ENCODE measurements around the gene SIRPG. TPM values are rescaled to one million over a fixed set of nuclear protein-coding genes. Genes with fewer than 3 reads are reported as not detected.

The SIRPG gene
- total and polyA plus RNA-seq, 4 donors = 0.32 to 0.71 (median 0.42) TPM; not detected in 1

DNA sequence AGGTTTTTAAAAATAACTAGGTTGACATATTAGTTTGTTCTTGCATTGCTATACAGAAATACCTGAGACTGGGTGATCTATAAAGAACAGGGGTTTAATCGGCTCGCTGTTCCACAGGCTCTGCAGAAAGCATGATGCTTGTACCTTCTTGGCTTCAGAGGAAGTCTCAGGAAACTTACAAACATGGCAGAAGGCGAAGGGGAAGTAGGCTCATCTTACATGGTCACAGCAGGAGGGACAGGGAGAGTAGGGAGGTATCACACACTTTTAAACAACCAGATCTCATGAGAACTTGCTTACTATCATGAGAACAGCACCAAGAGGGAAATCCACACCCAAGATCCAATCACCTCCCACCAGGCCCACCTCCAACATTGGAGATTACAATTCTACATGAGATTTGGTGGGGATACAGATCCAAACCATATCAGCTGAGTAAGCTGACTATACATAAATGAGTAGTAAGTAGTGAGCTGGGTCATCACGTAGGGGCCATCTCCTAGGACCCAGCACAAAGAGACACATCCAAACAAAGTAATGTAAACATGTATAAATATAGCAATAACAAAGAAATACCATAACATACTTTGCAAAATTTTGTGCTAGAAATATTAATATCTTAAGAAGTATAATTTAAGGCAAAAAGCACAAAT lies 31.4 kb upstream of the SIRPG start:
- H3K4me1 ChIP-seq (ENCODE audit: control insufficient read depth in 4 of 4, insufficient read depth in 4 of 4, low read length in 3 of 4) = no peaks in the 10 kb centered on the region
- no peak overlapping the region for H3K9ac ChIP-seq (ENCODE audit: low read depth in 1 of 2, low read length in 2 of 2)
- no peak overlapping the region for H3K4me3 ChIP-seq (ENCODE audit: low read depth in 1 of 3, low read length in 3 of 3)
- TF ChIP-seq, protein P1, sequence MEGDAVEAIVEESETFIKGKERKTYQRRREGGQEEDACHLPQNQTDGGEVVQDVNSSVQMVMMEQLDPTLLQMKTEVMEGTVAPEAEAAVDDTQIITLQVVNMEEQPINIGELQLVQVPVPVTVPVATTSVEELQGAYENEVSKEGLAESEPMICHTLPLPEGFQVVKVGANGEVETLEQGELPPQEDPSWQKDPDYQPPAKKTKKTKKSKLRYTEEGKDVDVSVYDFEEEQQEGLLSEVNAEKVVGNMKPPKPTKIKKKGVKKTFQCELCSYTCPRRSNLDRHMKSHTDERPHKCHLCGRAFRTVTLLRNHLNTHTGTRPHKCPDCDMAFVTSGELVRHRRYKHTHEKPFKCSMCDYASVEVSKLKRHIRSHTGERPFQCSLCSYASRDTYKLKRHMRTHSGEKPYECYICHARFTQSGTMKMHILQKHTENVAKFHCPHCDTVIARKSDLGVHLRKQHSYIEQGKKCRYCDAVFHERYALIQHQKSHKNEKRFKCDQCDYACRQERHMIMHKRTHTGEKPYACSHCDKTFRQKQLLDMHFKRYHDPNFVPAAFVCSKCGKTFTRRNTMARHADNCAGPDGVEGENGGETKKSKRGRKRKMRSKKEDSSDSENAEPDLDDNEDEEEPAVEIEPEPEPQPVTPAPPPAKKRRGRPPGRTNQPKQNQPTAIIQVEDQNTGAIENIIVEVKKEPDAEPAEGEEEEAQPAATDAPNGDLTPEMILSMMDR (IDR thresholded peaks at IDR 0.05; ENCODE audit: low read depth, low read length, missing input control) = no peak
- TF ChIP-seq RXRA (IDR thresholded peaks at IDR 0.05) (no peak), EGR1 (IDR thresholded peaks at IDR 0.05; ENCODE audit: low read depth in 2 of 2) (no peak)
- DNase-seq (ENCODE audit: low spot score) = no peak
- no peaks in the 10 kb centered on the region for H3K36me3 ChIP-seq (ENCODE audit: control insufficient read depth in 4 of 4, insufficient read depth in 3 of 4, low read depth in 1 of 4, low read length in 3 of 4)
- peaks cover 0 to 4% (median 0%) of the 10 kb centered on the region in 4 donors for H3K27me3 ChIP-seq (ENCODE audit: control insufficient read depth in 4 of 4, insufficient read depth in 4 of 4, low read length in 3 of 4)
- peaks cover 0 to 3% (median 0%) of the 10 kb centered on the region in 4 donors for H3K9me3 ChIP-seq (ENCODE audit: control insufficient read depth in 4 of 4, low read length in 3 of 4)
- 83% methylated on average over 4 of the region's 4 CpGs for WGBS
- no peak overlapping the region for H3K27ac ChIP-seq (ENCODE audit: low read depth in 1 of 2, low read length in 2 of 2)

DNA sequence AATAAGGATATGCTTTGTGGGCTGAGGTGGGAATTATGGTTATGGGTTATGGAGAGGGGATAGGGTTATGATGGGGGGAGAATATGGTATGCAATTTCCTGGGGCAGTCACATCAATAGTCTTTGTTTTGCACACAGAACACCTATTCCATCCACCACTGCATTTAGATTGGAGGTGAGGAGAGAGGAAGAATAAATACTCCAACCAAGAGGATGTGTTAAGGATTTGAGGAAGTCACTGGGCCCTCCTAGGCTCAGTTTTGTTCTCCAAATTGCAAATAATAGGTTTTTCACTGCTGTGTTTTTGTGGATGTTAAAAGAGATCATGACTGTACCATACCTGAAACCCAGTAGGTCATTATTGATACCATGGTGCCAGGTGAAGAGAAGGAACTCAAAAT lies 29.5 kb upstream of the SIRPG start:
- TF ChIP-seq GABPA (IDR thresholded peaks at IDR 0.05 in 1 of 2, conservative IDR thresholded peaks at IDR 0.05 in 1 of 2) = no peak
- TF ChIP-seq FOXA1 (IDR thresholded peaks at IDR 0.05) = no peak
- TF ChIP-seq, protein P2, sequence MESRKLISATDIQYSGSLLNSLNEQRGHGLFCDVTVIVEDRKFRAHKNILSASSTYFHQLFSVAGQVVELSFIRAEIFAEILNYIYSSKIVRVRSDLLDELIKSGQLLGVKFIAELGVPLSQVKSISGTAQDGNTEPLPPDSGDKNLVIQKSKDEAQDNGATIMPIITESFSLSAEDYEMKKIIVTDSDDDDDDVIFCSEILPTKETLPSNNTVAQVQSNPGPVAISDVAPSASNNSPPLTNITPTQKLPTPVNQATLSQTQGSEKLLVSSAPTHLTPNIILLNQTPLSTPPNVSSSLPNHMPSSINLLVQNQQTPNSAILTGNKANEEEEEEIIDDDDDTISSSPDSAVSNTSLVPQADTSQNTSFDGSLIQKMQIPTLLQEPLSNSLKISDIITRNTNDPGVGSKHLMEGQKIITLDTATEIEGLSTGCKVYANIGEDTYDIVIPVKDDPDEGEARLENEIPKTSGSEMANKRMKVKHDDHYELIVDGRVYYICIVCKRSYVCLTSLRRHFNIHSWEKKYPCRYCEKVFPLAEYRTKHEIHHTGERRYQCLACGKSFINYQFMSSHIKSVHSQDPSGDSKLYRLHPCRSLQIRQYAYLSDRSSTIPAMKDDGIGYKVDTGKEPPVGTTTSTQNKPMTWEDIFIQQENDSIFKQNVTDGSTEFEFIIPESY (IDR thresholded peaks at IDR 0.05) = no peak
- TF ChIP-seq TAF1 (conservative IDR thresholded peaks at IDR 0.05) = no peak
- no peak for TF ChIP-seq RAD21 (IDR thresholded peaks at IDR 0.05)
- TF ChIP-seq, protein P3, sequence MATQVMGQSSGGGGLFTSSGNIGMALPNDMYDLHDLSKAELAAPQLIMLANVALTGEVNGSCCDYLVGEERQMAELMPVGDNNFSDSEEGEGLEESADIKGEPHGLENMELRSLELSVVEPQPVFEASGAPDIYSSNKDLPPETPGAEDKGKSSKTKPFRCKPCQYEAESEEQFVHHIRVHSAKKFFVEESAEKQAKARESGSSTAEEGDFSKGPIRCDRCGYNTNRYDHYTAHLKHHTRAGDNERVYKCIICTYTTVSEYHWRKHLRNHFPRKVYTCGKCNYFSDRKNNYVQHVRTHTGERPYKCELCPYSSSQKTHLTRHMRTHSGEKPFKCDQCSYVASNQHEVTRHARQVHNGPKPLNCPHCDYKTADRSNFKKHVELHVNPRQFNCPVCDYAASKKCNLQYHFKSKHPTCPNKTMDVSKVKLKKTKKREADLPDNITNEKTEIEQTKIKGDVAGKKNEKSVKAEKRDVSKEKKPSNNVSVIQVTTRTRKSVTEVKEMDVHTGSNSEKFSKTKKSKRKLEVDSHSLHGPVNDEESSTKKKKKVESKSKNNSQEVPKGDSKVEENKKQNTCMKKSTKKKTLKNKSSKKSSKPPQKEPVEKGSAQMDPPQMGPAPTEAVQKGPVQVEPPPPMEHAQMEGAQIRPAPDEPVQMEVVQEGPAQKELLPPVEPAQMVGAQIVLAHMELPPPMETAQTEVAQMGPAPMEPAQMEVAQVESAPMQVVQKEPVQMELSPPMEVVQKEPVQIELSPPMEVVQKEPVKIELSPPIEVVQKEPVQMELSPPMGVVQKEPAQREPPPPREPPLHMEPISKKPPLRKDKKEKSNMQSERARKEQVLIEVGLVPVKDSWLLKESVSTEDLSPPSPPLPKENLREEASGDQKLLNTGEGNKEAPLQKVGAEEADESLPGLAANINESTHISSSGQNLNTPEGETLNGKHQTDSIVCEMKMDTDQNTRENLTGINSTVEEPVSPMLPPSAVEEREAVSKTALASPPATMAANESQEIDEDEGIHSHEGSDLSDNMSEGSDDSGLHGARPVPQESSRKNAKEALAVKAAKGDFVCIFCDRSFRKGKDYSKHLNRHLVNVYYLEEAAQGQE (IDR thresholded peaks at IDR 0.05) = no peak
- TF ChIP-seq FOXA2 (IDR thresholded peaks at IDR 0.05) = no peak
- TF ChIP-seq SP1 (IDR thresholded peaks at IDR 0.05) = no peak
- Histone ChIP-seq H3K9ac (ENCODE audit: low read depth in 1 of 2, low read length in 2 of 2) (no peak overlapping the region), H3K27ac (ENCODE audit: low read depth in 1 of 2, low read length in 2 of 2) (no peak overlapping the region), H3K9me3 (ENCODE audit: control insufficient read depth in 4 of 4, low read length in 3 of 4) (peaks cover 0 to 3% (median 0%) of the 10 kb centered on the region in 4 donors), H3K27me3 (ENCODE audit: control insufficient read depth in 4 of 4, insufficient read depth in 4 of 4, low read length in 3 of 4) (peaks cover 0 to 4% (median 0%) of the 10 kb centered on the region in 4 donors), H3K4me3 (ENCODE audit: low read depth in 1 of 3, low read length in 3 of 3) (no peak overlapping the region), H3K36me3 (ENCODE audit: control insufficient read depth in 4 of 4, insufficient read depth in 3 of 4, low read depth in 1 of 4, low read length in 3 of 4) (no peaks in the 10 kb centered on the region), H3K4me1 (ENCODE audit: control insufficient read depth in 4 of 4, insufficient read depth in 4 of 4, low read length in 3 of 4) (no peaks in the 10 kb centered on the region)
- DNase-seq (ENCODE audit: low spot score) = no peak

Data from liver (tissue), 9 donors.